ENCODE results near the gene SLC13A2.
A peak's percentile ranks its signal among the peaks of the same experiment; 100 is the strongest.

Gene SLC13A2

GRCh38 chr17:28468781-28469180 lies 4.7 kb upstream of the SLC13A2 start:
- intact Hi-C loops (cut with DNase I) = no loop called here
- DNase-seq = no peak

- intact Hi-C loops (cut with DNase I) = no loop called here
- peak in 1 of 42 donors; percentile 11 for DNase-seq
Observed at GRCh38 chr17:28469376-28469775, 4.1 kb upstream of the SLC13A2 start.

- peak in 1 of 42 donors; percentile 7 for DNase-seq
- intact Hi-C loops (cut with DNase I) = no loop called here
Observed at GRCh38 chr17:28470266-28470913, 3.1 kb upstream of the SLC13A2 start.

- intact Hi-C loops (cut with DNase I) = no loop called here
- peak in 2 of 42 donors; percentile 13 to 20 for DNase-seq
Observed at GRCh38 chr17:28470914-28471366, 2.5 kb upstream of the SLC13A2 start.

GRCh38 chr17:28471531-28472342 lies 1.7 kb upstream of the SLC13A2 start:
- intact Hi-C loops (cut with DNase I) = no loop called here

GRCh38 chr17:28472871-28473497 lies 460 bp upstream of the SLC13A2 start:
- DNase-seq = peak in 2 of 42 donors; percentile 6 to 20
- intact Hi-C loops (cut with DNase I) = no loop called here

More at GRCh38 chr17:28471531-28472342, 1.7 kb upstream of the SLC13A2 start:
- peak in 12 of 42 donors; percentile 6 to 53 (median 22) for DNase-seq

GRCh38 chr17:28474111-28474531 lies 677 bp downstream of the SLC13A2 start:
- intact Hi-C loops (cut with DNase I) = no loop called here
- peak in 2 of 42 donors; percentile 1 to 26 for DNase-seq

GRCh38 chr17:28475151-28475900 lies 1.9 kb downstream of the SLC13A2 start:
- intact Hi-C loops (cut with DNase I) = no loop called here
- peak in 2 of 42 donors; percentile 6 to 16 for DNase-seq

- peak in 1 of 42 donors; percentile 13 for DNase-seq
- intact Hi-C loops (cut with DNase I) = no loop called here
Observed at GRCh38 chr17:28476076-28476865, 2.8 kb downstream of the SLC13A2 start.

- DNase-seq = no peak
- intact Hi-C loops (cut with DNase I) = no loop called here
Observed at GRCh38 chr17:28477928-28478327, 4.5 kb downstream of the SLC13A2 start.

- intact Hi-C loops (cut with DNase I) = no loop called here
- no peak for DNase-seq
Observed at GRCh38 chr17:28478712-28479615, 5.5 kb downstream of the SLC13A2 start.

GRCh38 chr17:28480278-28480677 lies 6.8 kb downstream of the SLC13A2 start:
- no peak for DNase-seq
- intact Hi-C loops (cut with DNase I) = no loop called here

GRCh38 chr17:28480799-28481571 lies 7.5 kb downstream of the SLC13A2 start:
- no peak for DNase-seq
- intact Hi-C loops (cut with DNase I) = no loop called here

GRCh38 chr17:28482551-28483199 lies 9.2 kb downstream of the SLC13A2 start:
- intact Hi-C loops (cut with DNase I) = no loop called here
- no peak for DNase-seq

GRCh38 chr17:28484296-28484695 lies 10.9 kb downstream of the SLC13A2 start:
- DNase-seq = no peak
- intact Hi-C loops (cut with DNase I) = no loop called here

GRCh38 chr17:28485049-28485448 lies 11.6 kb downstream of the SLC13A2 start:
- no peak for DNase-seq
- intact Hi-C loops (cut with DNase I) = no loop called here

All from head of caudate nucleus (tissue), 42 donors.